ENCODE data around the gene CCDC51.
"Not testable (repeated sequence)": the region's sequence is repeated elsewhere in the genome, so short reads cannot be mapped to it uniquely, and the experiment has no call there.

CCDC51 gene

DNA sequence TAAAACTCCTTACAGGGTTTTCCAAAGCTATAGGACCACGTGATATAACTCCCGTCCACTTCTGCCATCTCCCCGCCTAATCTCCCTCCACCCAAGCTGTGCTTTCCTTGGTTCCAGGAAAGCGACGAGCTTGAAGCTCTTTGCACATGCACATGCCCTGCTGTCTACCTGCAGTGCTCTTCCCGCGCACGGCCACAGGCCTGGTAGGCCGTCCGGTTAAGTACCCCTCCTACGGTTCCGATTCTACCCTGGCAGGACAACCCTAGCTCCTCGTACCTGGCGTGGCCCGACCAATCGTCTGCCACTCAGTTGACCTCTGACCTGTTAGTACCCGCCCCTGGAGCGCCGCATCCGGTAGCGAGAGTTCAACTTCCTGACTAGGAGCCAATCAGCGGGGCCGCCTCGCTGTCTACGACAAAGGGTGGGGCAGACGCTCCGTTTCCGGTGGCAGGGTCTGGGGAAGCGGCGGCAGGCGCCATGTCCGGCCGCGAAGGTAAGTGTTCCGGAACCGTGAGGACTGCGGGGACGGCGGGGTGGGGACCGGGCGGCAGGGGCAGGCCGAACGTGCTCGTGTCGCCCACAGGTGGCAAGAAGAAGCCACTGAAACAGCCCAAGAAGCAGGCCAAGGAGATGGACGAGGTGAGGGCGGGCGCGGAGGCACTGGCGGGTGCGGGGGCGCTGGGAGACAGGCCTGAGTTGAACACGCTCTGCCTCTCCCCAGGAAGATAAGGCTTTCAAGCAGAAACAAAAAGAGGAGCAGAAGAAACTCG lies at the start of gene CCDC51, which contains the start of gene TMA7:
CCDC51 (minus strand) TSS at position 300 of the 770 bp plus-strand sequence. CDS start 4,991 bp downstream, outside the sequence.
TMA7 (plus strand) TSS at position 438 of the 770 bp plus-strand sequence; CDS start at position 478, 40 bp downstream.
- peak; percentile 97 for DNase-seq (ENCODE audit: low read depth)

DNA sequence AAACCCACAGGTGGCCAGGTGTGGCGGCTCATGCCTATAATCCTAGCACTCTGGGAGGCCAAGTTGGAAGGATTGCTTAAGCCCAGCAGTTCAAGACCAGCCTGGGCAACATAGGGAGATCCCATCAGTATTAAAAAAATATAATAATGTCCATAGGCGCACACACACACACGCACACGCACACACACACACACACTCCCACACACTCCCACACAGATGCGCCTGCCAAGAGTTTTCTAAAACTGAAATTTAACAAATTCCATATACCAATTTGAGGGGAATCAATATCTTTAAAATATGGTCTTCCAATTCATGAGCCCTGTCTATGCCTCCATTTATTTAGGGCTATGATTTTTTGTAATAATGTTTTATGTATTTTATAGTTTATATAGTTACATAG lies 47.0 kb upstream of the CCDC51 start:
- DNase-seq (ENCODE audit: low read depth): no peak

- not testable (repeated sequence) for DNase-seq (ENCODE audit: low read depth)
Observed at GRCh38 chr3:48482822-48483221, 42.9 kb upstream of the CCDC51 start.

DNA sequence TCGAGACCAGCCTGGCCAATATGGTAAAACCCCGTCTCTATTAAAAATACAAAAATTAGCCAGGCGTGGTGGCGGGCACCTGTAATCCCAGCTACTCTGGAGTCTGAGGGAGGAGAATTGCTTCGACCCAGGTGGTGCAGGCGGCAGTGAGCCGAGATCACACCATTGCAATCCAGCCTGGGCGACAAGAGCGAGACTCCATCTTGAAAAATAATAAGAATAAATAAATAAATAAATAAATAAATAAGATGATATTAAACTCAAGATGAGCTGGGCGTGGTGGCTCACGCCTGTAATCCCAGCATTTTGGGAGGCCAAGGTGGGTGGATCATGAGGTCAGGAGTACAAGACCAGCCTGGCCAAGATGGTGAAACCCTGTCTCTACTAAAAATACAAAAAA lies 41.0 kb upstream of the CCDC51 start:
- DNase-seq (ENCODE audit: low read depth): not testable (repeated sequence)

DNA sequence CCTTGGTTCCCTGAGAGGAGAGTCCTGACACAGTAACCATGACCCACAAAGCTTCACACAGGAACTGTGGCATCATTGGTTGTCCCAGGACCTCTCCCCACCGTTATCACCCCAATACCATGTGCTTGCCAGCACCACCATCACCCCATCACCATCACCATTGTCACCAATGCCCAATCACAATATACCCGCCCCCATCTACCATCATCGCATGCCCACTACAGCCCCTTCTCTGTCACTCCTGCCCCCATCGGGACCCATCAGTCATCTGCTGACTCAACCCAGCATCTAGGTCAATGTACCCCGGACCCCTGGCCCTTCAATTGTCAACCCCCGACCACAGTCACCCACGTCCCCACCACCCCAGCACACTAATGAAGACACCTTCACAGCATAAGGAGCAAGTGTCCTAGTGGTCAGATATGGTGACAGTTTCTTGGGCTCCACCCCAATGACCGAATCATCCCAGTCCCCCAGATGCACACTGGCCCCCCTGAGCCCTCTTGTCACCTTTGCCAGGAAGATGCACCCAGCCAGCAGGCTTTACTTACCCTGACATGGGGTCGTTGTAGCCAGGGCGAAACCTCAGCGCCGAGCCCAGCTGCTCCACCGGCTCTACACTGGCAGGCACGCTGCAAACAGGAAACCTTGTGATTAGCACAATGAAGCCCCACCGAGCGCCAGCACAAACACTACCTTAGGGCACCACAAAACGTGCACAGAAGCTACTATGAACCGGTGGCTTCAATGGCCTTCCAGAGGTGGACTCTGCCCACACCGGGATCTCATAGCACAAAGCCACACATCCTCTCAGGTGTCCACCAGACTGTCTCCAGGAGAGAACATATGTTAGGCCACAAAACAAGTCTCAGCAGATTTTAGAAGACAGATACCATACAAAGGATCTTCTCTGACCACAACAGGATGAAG lies 39.0 kb upstream of the CCDC51 start:
- peak; percentile 52 for DNase-seq (ENCODE audit: low read depth)

- no peak for DNase-seq (ENCODE audit: low read depth)
Observed at GRCh38 chr3:48477959-48478520, 38.1 kb upstream of the CCDC51 start.

GRCh38 chr3:48476426-48477053 lies 36.6 kb upstream of the CCDC51 start:
- no peak for DNase-seq (ENCODE audit: low read depth)

GRCh38 chr3:48475188-48475587 lies 35.3 kb upstream of the CCDC51 start:
- no peak for DNase-seq (ENCODE audit: low read depth)

DNA sequence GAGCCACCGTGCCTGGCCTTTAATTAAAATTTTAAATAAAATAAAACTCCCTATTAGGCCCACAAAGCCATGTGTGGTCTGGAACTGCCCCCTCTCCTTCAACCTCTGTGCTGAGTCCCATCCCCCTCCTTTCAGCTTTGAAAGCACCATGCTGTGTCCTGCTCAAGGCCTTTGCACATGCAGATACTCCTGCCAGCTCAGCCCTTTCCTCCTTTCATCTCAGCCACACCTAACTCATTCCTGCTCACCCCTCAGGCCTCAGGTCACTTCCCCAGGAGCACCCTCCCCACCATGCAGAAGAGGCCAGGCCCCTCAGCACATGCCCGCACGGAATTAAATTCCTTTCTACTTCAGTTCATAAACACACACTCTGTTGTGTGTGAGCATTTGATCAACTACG lies 34.7 kb upstream of the CCDC51 start:
- DNase-seq (ENCODE audit: low read depth): no peak

GRCh38 chr3:48474031-48474430 lies 34.1 kb upstream of the CCDC51 start:
- not testable (repeated sequence) for DNase-seq (ENCODE audit: low read depth)

DNA sequence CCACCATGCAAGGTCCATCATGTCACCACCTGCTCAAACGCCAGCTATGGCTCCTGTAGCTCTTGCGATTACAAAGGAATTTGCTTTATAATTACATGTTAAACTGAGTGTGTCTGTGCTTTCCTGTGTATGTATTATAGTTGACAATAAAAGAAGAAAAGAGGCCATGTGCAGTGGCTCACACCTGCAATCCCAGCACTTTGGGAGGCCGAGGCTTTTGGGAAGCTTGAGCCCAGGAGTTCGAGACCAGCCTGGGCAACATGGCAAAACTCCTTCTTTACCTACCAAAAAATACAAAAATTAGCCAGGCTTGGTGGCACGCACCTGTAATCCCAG lies 33.7 kb upstream of the CCDC51 start:
- DNase-seq (ENCODE audit: low read depth): no peak

GRCh38 chr3:48472923-48473616 lies 33.2 kb upstream of the CCDC51 start:
- DNase-seq (ENCODE audit: low read depth): peak; percentile 90

GRCh38 chr3:48472673-48472922 lies 32.7 kb upstream of the CCDC51 start:
- DNase-seq (ENCODE audit: low read depth): no peak

DNA sequence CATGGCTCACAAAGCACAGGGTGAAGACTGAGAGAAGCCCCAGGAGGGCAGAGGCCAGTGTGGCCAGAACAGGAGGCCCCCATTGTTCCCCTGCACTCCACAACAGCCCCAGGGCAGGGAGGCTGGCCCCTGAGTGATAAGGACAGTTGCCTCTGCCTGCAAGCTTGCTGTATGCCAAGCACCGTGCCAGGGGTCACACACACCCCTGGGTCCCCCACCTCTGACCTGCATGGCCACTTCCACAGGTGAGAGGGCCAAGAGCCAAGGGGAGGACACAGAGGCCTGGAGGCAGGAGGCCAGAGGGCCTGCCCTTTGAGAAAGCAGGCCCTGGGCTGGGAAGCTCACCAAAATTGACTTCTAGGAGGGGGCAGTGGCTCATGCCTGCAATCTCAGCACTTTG lies 30.4 kb upstream of the CCDC51 start:
- no peak for DNase-seq (ENCODE audit: low read depth)

- no peak for DNase-seq (ENCODE audit: low read depth)
Observed at GRCh38 chr3:48469046-48469915, 29.4 kb upstream of the CCDC51 start.

GRCh38 chr3:48468329-48468731 lies 28.4 kb upstream of the CCDC51 start:
- no peak for DNase-seq (ENCODE audit: low read depth)

DNA sequence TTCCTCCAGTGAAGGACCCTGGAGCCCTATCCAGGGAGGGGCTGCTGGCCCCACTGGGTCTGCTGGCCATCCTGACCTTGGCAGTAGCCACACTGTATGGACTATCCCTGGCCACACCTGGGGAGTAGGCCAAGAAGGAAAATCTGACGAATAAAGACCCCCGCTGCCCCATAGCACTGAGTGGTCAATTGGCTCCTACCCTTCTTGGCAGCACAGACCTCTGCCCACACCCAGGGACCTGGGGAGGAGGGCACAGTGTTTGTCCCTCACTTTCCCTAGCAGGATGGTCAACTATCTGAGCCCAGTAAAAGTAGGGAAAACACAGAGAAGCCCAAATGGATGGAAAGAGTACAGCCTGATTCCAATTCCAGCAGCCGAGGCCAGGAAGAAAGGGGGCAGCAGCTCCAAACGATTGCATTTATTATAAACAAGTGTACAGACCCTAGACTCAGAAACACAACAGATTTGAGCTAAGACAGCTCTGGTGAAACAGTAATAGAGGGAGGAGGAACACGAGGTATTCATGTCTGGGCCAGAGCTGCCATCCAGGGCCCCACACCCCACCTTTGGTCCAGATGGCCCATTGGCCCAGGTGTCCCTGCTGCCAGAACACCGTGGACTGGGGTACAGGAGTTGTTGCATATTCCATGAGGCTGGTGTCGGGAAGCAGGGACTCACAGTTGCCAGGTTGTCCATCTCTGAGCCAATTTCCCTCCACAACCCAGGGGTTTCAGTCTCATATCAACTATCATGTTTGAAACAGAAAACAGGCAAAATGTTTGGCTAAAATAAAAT lies 27.8 kb upstream of the CCDC51 start:
- no peak for DNase-seq (ENCODE audit: low read depth)

DNA sequence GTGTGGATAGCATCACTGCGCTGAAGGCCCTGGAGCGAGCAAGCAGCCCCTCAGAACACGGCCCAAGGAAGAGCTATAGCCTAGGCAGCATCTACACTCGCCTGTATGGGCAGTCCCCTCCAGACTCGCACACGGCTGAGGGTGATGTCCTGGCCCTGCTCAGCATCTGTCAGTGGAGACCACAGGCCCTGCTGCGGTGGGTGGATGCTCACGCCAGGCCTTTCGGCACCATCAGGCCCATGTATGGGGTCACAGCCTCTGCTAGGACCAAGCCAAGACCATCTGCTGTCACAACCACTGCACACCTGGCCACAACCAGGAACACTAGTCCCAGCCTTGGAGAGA lies 27.2 kb upstream of the CCDC51 start:
- DNase-seq (ENCODE audit: low read depth): no peak

DNA sequence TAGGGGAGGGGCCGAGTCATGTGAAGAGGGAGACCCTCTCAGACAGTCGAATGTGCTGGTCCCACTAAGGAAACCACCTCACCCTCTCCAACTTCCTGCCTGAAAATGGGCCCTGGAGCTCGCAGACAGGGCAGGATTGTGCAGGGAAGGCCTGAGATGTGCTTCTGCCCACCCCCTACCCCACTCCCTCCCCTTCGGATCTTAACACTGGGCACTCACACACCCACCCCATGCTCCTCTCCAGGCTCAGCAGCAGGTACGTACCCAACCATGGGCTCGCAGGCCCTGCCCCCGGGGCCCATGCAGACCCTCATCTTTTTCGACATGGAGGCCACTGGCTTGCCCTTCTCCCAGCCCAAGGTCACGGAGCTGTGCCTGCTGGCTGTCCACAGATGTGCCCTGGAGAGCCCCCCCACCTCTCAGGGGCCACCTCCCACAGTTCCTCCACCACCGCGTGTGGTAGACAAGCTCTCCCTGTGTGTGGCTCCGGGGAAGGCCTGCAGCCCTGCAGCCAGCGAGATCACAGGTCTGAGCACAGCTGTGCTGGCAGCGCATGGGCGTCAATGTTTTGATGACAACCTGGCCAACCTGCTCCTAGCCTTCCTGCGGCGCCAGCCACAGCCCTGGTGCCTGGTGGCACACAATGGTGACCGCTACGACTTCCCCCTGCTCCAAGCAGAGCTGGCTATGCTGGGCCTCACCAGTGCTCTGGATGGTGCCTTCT lies 26.6 kb upstream of the CCDC51 start:
- DNase-seq (ENCODE audit: low read depth): no peak

Measured in T-helper 22 cell (primary cell).